Stimulated activated CD4-positive, alpha-beta T cell treated with anti-CD3 and anti-CD28 coated beads, TNF-alpha, amount 100 ng/mL, for 24 hours (primary cell): ENCODE measurements around the gene TMBIM1.
"Not testable (repeated sequence)": the region's sequence is repeated elsewhere in the genome, so short reads cannot be mapped to it uniquely, and the experiment has no call there.

Experiments used
- DNase-seq, 3 experiments: peaks; one replicate each; pipeline ENCODE4 v3.0.0-alpha.2; 2020; ENCODE audit warnings: low read depth in 3 of 3

Gene TMBIM1

GRCh38 chr2:218318241-218318640 lies 25.9 kb upstream of the TMBIM1 start:
- no peak for DNase-seq

DNA sequence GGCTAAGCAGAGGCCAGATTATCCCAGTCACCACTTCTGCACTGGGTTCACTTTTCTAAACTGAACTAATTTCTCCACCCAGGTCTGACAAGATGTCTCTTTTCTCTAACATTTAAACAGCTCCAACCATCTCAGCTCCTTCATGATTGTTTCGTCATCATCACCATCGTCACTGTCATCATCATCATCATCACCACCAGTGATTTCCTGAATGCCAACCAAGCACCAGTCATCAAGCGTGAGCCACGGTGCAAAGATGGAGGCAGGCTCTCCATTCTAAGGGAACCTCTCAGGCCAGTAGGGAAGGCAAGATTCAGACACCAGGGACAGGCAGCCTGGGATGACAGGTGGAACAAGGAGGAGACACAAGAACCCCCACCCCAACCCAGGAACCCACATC lies 25.5 kb upstream of the TMBIM1 start:
- DNase-seq, result no peak

DNA sequence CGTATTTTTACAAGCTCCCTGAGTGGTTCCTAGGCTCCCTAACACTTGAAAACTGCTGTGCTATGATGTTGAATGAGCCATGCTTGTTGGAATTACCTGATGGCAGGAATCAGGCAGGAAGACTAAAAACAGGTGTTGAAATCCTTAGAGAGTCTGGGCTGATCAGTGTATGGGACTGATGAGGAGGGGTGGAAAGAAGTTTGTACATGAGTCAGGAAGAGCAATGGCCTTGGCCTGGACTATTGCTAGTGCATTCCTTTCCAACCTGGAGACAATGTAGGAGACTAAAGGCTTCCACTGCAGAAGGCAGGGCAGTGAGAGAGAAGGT lies 25.0 kb upstream of the TMBIM1 start:
- no peak for DNase-seq

GRCh38 chr2:218315397-218315796 lies 23.1 kb upstream of the TMBIM1 start:
- no peak for DNase-seq

- not testable (repeated sequence) for DNase-seq
These were observed 22.5 kb upstream of the TMBIM1 start for GRCh38 chr2:218314764-218315163.

DNA sequence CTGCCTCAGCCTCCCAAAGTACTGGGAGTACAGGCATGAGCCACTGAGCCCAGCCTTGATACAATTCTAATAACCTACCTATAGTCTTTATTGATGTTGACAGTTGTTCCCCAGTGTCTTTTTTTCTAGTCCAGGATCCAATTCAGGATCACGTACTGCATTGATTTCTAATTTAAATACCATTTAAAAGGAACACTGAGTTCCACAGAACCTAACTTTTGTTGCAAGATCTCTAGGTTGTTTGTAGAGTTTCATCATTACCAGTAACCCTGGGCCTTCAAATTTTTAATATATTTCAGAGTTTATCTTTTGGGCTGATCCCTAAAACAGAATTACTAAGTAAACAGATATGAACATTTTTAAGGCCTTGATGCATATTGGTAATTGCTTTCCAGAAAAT lies 21.1 kb upstream of the TMBIM1 start:
- DNase-seq, result no peak

GRCh38 chr2:218312267-218312756 lies 20.0 kb upstream of the TMBIM1 start:
- no peak for DNase-seq

GRCh38 chr2:218311541-218312266 lies 19.4 kb upstream of the TMBIM1 start:
- not testable (repeated sequence) for DNase-seq

GRCh38 chr2:218310853-218311540 lies 18.7 kb upstream of the TMBIM1 start:
- no peak for DNase-seq

DNA sequence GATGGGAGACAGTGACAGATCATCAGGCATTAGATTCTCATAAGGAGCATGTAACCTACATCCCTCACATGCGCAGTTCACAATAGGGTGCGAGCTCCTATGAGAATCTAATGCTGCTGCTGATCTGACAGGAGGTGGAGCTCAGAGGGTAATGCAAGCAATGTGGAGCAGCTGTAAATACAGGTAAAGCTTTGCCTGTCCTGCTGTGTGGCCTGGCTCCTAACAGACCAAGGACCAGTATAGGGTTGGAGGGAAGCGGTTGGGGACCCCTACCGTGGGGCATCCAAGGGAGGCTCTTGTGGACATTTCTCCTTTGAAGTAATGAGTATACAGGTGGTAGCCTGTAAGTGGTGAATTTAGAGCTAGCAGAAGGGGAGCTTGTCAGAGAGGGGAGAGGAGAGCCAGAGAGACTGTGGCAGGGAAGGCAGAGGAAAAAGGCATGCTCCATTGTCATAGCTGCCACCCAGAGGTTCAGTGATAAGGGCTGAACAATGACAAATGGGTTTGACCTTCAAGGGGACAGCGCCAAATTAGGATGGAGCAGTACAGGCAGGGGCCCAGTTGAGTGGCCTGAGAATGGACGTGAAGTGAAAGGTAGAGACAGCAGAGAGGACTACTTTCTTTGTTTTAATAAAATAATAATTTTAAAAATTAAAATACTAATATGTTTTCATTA lies 15.2 kb upstream of the TMBIM1 start:
- no peak for DNase-seq

GRCh38 chr2:218306184-218306920 lies 14.0 kb upstream of the TMBIM1 start:
- DNase-seq, result no peak

- no peak for DNase-seq
These were observed 13.1 kb upstream of the TMBIM1 start for GRCh38 chr2:218305383-218305782.

DNA sequence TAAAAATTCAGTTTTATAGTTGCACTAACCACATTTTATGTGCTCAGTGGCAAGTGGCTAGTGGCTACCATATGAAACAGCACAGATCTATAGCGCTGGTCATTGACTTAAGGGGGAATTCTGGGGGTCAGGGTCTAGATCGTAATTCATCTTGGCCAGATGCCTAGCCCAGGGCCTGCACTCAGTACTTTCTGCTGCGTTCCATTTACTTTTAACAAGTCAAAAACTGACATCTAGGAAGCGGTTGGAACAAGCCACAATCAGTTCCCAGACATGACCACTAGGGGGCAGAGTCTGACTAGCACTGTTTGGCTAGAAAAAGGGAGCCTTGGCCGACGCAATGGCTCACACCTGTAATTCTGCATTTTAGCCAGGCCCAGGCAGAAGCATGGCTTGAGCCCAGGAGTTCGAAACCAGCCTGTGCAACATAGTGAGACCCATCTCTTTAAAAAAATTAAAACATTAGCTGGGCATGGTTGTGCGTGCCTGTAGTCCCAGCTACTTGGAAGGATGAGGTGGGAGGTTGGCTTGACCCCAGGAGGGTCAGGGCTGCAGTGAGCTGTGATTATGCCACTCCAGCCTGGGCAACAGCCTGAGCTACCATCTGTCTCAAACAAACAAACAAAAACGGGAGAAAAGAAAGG lies 9.0 kb upstream of the TMBIM1 start:
- peak; percentile 74 to 88 (median 86) for DNase-seq

GRCh38 chr2:218300141-218300540 lies 7.8 kb upstream of the TMBIM1 start:
- no peak for DNase-seq

DNA sequence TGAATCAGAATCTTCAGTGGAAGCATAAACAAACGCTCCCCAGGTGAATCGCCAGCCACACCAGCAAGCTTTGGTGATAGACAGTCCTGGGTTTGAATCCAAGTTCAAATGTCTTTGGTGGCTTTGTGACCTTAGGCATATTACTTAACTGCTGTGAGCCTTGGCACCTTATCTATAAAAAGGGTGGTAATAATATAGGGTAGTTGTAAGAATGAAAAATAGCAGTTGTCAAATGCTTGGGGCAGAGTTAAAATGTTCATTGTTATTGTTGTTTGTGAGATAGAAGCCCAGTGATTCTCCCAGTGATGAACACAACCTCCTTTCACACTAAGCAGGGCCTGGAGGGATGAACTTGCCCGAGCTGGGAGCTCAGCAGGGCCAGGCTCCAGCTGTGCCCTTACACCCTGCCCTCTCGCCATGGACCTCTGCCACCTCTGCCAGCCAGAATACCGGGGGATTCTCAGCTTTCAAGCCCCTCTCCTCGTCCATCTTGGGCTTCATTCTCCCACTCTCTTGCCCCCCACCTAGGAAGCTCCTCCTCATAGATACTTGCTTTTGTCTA lies 6.1 kb upstream of the TMBIM1 start:
- DNase-seq, result no peak

- DNase-seq, result no peak
These were observed 4.5 kb upstream of the TMBIM1 start for GRCh38 chr2:218296847-218297246.

DNA sequence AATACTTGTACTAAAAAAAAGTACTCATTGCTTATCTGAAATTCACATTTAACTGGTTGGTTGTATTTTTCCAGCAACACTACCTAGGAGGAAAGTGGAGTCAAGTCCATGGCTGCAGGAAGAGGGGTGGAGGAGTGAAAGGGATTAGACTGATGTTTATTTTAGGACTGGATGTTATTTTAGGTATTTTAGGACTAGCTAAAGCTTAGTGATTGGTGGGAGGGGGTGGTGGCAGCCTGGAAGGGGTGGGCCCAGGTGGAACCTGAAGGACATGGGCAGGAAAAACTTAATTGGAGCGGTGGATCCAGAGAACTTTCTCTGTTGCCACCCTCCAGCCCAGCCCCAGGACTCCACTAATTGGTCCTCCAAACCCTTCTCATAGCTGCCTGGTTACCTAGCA lies 3.9 kb upstream of the TMBIM1 start:
- DNase-seq, result no peak

DNA sequence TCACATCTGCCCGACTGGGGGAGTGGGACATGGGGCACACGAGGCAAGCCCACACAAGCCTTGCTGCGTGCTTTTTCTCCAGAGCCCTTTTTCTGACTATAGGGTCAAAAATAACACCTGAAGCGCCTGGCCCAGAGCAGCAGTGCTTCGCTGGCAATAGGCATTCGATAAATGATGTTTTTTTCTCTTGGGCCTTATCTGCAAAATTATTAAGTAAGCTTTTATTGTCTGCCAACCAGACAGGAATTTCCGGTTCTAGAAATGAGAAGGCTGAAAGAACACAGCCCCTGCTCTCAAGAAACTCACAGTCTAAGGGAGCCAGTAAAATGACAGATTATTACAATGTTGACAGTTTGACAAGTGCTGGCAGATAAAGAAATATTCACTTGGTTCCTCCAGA lies 2.7 kb upstream of the TMBIM1 start:
- no peak for DNase-seq

- DNase-seq, result no peak
These were observed 2.2 kb upstream of the TMBIM1 start for GRCh38 chr2:218294430-218295022.

- no peak for DNase-seq
These were observed 1.6 kb upstream of the TMBIM1 start for GRCh38 chr2:218293715-218294429.
